Measurements from ENCODE around the gene INPP5F. TPM values are rescaled to one million over a fixed set of nuclear protein-coding genes. Genes with fewer than 3 reads are reported as not detected.

INPP5F gene
- total and polyA plus RNA-seq, 2 experiments from 2014 or later, result 41.4 to 86.0 TPM

DNA sequence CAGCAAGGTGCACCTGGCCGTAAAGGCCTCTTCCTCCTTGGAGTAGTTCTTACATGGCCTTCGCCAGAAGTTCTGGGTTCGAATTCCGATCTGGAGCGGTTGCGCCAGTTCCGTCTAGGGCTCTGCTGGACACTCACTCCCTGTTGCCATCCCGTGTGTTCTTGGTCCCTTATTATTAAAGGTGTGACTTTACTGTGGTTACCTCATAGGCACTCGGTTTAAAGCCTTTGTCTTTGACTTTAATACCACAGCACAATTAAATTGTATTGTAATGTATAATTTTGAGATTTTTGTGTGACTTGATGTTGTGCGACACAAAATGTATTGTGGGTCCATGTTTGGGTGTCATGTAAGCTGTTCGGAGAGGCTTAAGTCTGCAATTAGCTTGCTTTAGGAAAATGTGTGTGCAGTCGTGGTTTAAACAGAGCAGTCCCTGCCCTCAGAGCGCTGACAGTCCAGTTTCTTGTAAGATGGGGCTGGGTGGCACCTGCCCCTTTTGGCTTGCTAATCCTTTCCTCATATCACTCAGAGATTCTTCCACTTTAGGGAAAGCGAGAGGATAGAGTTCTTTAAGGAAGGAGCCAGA, 919 bp downstream of the INPP5F start (continued):
- TF ChIP-seq REST (IDR thresholded peaks at IDR 0.05; ENCODE audit: unreplicated experiment) (no peak), STAT1 (IDR thresholded peaks at IDR 0.05; ENCODE audit: unreplicated experiment) (no peak)

DNA sequence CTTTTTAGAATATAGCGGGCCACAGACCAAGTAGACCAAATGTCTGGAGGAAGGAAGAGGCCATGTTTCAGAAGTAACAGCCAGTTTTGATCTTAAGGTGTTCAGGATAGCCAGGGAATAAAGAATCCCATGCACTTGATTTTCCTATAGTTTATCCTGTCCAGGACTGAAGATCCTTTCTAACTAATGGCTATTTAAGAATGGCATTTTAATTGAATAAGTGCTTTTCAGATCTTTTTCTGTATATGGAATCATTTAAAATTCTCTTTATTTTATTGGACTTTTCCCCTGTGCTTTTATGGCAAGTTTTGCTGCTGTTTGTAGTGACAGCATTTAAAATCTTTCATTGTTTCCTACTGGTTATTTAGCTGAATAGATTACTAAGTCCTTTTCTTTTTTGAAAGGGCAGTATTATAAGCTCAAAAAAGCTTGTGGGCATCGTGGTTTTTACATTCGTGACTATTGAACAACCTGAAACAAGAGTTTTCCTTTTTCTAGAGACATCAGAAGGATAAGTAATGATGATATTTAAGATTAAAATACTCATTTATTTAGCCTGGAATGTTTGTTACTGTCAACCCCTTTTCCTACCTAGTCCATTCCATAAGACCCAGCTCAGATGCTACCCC, 2.4 kb downstream of the INPP5F start:
- 0 out of 2 replicates have a peak, but pooled peaks cover 9% of the 10 kb centered on the region for H3F3A ChIP-seq (replicated peaks; ENCODE audit: low read depth)
- H3K27me3 ChIP-seq (ENCODE audit: insufficient read depth), result no peaks in the 10 kb centered on the region
- Mint-ChIP-seq H3K27me3 (ENCODE audit: insufficient read depth, low read depth, poor library complexity) (peaks cover 5% of the 10 kb centered on the region), H3K27ac (no peak overlapping the region), H3K36me3 (ENCODE audit: low read depth) (no peaks in the 10 kb centered on the region), H3K9me3 (no peaks in the 10 kb centered on the region), H3K4me1 (peaks cover 30% of the 10 kb centered on the region), H3K4me3 (no peak overlapping the region)
- H3K9me2 ChIP-seq (ENCODE audit: insufficient read depth), result no peaks in the 10 kb centered on the region
- H3K4me3 ChIP-seq, result no peak overlapping the region
- no peak overlapping the region for H3K4me2 ChIP-seq
- H3K36me3 ChIP-seq (ENCODE audit: insufficient read depth), result no peaks in the 10 kb centered on the region
- H3K79me2 ChIP-seq (replicated peaks; ENCODE audit: insufficient read depth), result peaks cover 63% of the 10 kb centered on the region
- H3K4me1 ChIP-seq (ENCODE audit: insufficient read depth), result peaks cover 36% of the 10 kb centered on the region
- DNase-seq (ENCODE audit: low spot score) (no peak), ATAC-seq (no peak)
- peaks cover 17% of the 10 kb centered on the region for H4K20me1 ChIP-seq (replicated peaks; ENCODE audit: insufficient read depth)
- H2AFZ ChIP-seq, result no peak overlapping the region
- H3K27ac ChIP-seq (ENCODE audit: low read depth), result no peak overlapping the region
- TF ChIP-seq JUNB (IDR thresholded peaks at IDR 0.05; ENCODE audit: unreplicated experiment) (no peak), ZNF114 (CRISPR knock-in tag; IDR thresholded peaks at IDR 0.05) (no peak), EZH2phosphoT487 (IDR thresholded peaks at IDR 0.05; ENCODE audit: unreplicated experiment) (no peak), STAT1 (IDR thresholded peaks at IDR 0.05; ENCODE audit: unreplicated experiment) (no peak), REST (IDR thresholded peaks at IDR 0.05; ENCODE audit: unreplicated experiment) (no peak), CREB1 (CRISPR knock-in tag; IDR thresholded peaks at IDR 0.05; ENCODE audit: low read depth) (no peak), POLR2AphosphoS5 (IDR thresholded peaks at IDR 0.05; ENCODE audit: low read depth) (no peak), ZNF331 (CRISPR knock-in tag; IDR thresholded peaks at IDR 0.05; ENCODE audit: low read depth) (no peak)
- TF ChIP-seq, protein P1, sequence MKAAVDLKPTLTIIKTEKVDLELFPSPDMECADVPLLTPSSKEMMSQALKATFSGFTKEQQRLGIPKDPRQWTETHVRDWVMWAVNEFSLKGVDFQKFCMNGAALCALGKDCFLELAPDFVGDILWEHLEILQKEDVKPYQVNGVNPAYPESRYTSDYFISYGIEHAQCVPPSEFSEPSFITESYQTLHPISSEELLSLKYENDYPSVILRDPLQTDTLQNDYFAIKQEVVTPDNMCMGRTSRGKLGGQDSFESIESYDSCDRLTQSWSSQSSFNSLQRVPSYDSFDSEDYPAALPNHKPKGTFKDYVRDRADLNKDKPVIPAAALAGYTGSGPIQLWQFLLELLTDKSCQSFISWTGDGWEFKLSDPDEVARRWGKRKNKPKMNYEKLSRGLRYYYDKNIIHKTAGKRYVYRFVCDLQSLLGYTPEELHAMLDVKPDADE (IDR thresholded peaks at IDR 0.05), result no peak
- TF ChIP-seq, protein P2, sequence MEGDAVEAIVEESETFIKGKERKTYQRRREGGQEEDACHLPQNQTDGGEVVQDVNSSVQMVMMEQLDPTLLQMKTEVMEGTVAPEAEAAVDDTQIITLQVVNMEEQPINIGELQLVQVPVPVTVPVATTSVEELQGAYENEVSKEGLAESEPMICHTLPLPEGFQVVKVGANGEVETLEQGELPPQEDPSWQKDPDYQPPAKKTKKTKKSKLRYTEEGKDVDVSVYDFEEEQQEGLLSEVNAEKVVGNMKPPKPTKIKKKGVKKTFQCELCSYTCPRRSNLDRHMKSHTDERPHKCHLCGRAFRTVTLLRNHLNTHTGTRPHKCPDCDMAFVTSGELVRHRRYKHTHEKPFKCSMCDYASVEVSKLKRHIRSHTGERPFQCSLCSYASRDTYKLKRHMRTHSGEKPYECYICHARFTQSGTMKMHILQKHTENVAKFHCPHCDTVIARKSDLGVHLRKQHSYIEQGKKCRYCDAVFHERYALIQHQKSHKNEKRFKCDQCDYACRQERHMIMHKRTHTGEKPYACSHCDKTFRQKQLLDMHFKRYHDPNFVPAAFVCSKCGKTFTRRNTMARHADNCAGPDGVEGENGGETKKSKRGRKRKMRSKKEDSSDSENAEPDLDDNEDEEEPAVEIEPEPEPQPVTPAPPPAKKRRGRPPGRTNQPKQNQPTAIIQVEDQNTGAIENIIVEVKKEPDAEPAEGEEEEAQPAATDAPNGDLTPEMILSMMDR (conservative IDR thresholded peaks at IDR 0.05; ENCODE audit: low read depth in 2 of 2), result no peak
